OCI-LY7 (cell line): Measurements from ENCODE around the gene SPIB. TPM values are rescaled to one million over a fixed set of nuclear protein-coding genes. Genes with fewer than 3 reads are reported as not detected.

Source experiments
- BruUV-seq: library from RNA; stranded (reverse); fragments of 400-500 nt; replicated peaks from 2 replicates; lab custom pipeline; 2021; lab: Mats Ljungman, UMichigan
- CTCF ChIA-PET: fragments of 300-600 bp; sonication (Branson Sonifier 250); formaldehyde crosslinking; loops from one replicate; lab custom pipeline; 2022; ENCODE audit warnings: antibody characterized with exemption; ENCODE audit not compliant: unreplicated experiment; lab: Charles Lee
- POLR2A ChIA-PET: fragments of 300-600 bp; sonication (Branson Sonifier 250); formaldehyde crosslinking; loops from one replicate; lab custom pipeline; 2022; ENCODE audit warnings: antibody characterized with exemption; lab: Charles Lee
- DNase-seq: peaks from one replicate; pipeline ENCODE4 v3.0.0-alpha.2; 2015; ENCODE audit warnings: low spot score
- H2AFZ ChIP-seq: fragments of 200-600 bp; sonication (generic), shearing (Covaris generic); 2 replicates; pipeline ENCODE4 v1.6.1; 2014; ENCODE audit warnings: mild to moderate bottlenecking, antibody characterized with exemption, low read length, moderate library complexity
- H3K27ac ChIP-seq: fragments of 200-600 bp; sonication (generic); 2 replicates; pipeline ENCODE4 v1.5.1; 2014; ENCODE audit warnings: mixed run types, low read depth, mild to moderate bottlenecking, moderate library complexity, low read length, inconsistent platforms; ENCODE audit not compliant: poor library complexity, severe bottlenecking
- H3K36me3 ChIP-seq: fragments of 200-600 bp; sonication (generic); 2 replicates; pipeline ENCODE4 v1.6.1; 2014; ENCODE audit warnings: mild to moderate bottlenecking, antibody characterized with exemption, low read length, moderate library complexity, mixed read lengths; ENCODE audit not compliant: insufficient read depth
- H3K4me1 ChIP-seq: fragments of 200-600 bp; sonication (generic); 2 replicates; pipeline ENCODE4 v1.5.1; 2014; ENCODE audit warnings: mild to moderate bottlenecking, low read length; ENCODE audit not compliant: insufficient read depth, poor library complexity, severe bottlenecking
- H3K4me2 ChIP-seq: fragments of 200-600 bp; sonication (generic); 2 replicates; pipeline ENCODE4 v1.6.1; 2014; ENCODE audit warnings: mild to moderate bottlenecking, low read length
- H3K4me3 ChIP-seq: fragments of 200-600 bp; sonication (generic); 2 replicates; pipeline ENCODE4 v1.5.1; 2014; ENCODE audit warnings: mild to moderate bottlenecking, low read depth, low read length; ENCODE audit not compliant: poor library complexity, severe bottlenecking
- H3K79me2 ChIP-seq: fragments of 200-600 bp; sonication (generic); 2 replicates; pipeline ENCODE4 v1.6.1; 2016; ENCODE audit warnings: low read depth, mild to moderate bottlenecking, low read length, moderate library complexity, mixed read lengths; ENCODE audit not compliant: insufficient read depth
- H3K9me2 ChIP-seq: fragments of 200-600 bp; sonication (generic); 2 replicates; pipeline ENCODE4 v1.6.1; 2016; ENCODE audit warnings: mild to moderate bottlenecking, low read length, mixed read lengths; ENCODE audit not compliant: insufficient read depth
- H3K9me3 ChIP-seq: fragments of 200-600 bp; sonication (generic); 2 replicates; pipeline ENCODE4 v1.6.1; 2014; ENCODE audit warnings: mild to moderate bottlenecking, mixed run types, low read length, mixed read lengths
- H4K20me1 ChIP-seq: fragments of 200-600 bp; sonication (generic); 2 replicates; pipeline ENCODE4 v1.6.1; 2014; ENCODE audit warnings: mild to moderate bottlenecking, antibody characterized with exemption, low read length, moderate library complexity, mixed read lengths; ENCODE audit not compliant: insufficient read depth
- CTCF ChIP-seq: fragments of 200-600 bp; sonication (generic); conservative IDR thresholded peaks from 2 replicates; pipeline ENCODE4 v1.5.1; 2014; ENCODE audit warnings: mild to moderate bottlenecking, antibody characterized with exemption, low read length, moderate library complexity, mixed read lengths
- EZH2phosphoT487 ChIP-seq: fragments of 200-600 bp; sonication (generic); IDR thresholded peaks from 2 replicates; pipeline ENCODE4 v1.6.1; 2018; ENCODE audit warnings: low read depth, borderline replicate concordance, mild to moderate bottlenecking, mixed run types, antibody characterized with exemption, low read length, moderate library complexity, mixed read lengths
- intact Hi-C: fragments of 100-400 bp; cut with micrococcal nuclease; formaldehyde crosslinking; loops from one replicate; pipeline ENCODE4 v1.10.0; 2022; ENCODE audit not compliant: unreplicated experiment
- total RNA-seq, 2 experiments: library from RNA; depleted of rRNA in 1 of 2; stranded (reverse); fragments of >200 nt in 1 of 2; shearing (Covaris generic) in 1 of 2; gene quantifications; 2 replicates each; pipeline ENCODE4 v1.2.3, GENCODE V29; 2014 to 2022

SPIB gene
- total RNA-seq, 2 experiments from 2014 or later: 99.4 to 145 TPM

GRCh38 chr19:50417111-50418081, 1.3 kb upstream of the SPIB start:
- BruUV-seq: no TSS peak
- no peaks in the 10 kb centered on the region; the same call in 1 of the 2 replicates for H4K20me1 ChIP-seq
- DNase-seq: peak; percentile 60
- H3K4me3 ChIP-seq: peak overlapping the region; percentile 80
- no peak overlapping the region for H2AFZ ChIP-seq
- H3K4me1 ChIP-seq: peaks cover 61% of the 10 kb centered on the region
- peaks cover 56% of the 10 kb centered on the region for H3K36me3 ChIP-seq
- TF ChIP-seq EZH2phosphoT487 (no peak), CTCF (no peak)
- H3K9me3 ChIP-seq: peaks cover 5% of the 10 kb centered on the region; the same call in 1 of the 2 replicates
- H3K9me2 ChIP-seq: no peaks in the 10 kb centered on the region
- peaks cover 41% of the 10 kb centered on the region for H3K79me2 ChIP-seq
- peak overlapping the region; percentile 92 for H3K4me2 ChIP-seq
- intact Hi-C loops: loop anchor here (1.0 kb wide), 1 partner anchor 14 kb away; no protein-coding TSS in a partner anchor
- H3K27ac ChIP-seq: peak overlapping the region; percentile 98
- POLR2A ChIA-PET: no interaction called here
- CTCF ChIA-PET: no interaction called here

GRCh38 chr19:50419022-50419579, 363 bp downstream of the SPIB start:
- peak overlapping the region; percentile 91 for H3K27ac ChIP-seq
- H3K79me2 ChIP-seq: peaks cover 41% of the 10 kb centered on the region
- TF ChIP-seq EZH2phosphoT487 (no peak), CTCF (no peak)
- H3K4me3 ChIP-seq: peak overlapping the region; percentile 80
- peaks cover 56% of the 10 kb centered on the region for H3K36me3 ChIP-seq
- intact Hi-C loops: no loop called here
- H3K4me2 ChIP-seq: peak overlapping the region; percentile 92
- peaks cover 63% of the 10 kb centered on the region for H3K4me1 ChIP-seq
- CTCF ChIA-PET: no interaction called here
- peaks cover 5% of the 10 kb centered on the region; the same call in 1 of the 2 replicates for H3K9me3 ChIP-seq
- no peaks in the 10 kb centered on the region; the same call in 1 of the 2 replicates for H4K20me1 ChIP-seq
- H2AFZ ChIP-seq: no peak overlapping the region
- H3K9me2 ChIP-seq: no peaks in the 10 kb centered on the region
- no TSS peak for BruUV-seq
- DNase-seq: no peak
- POLR2A ChIA-PET: interaction anchor here (1.0 kb wide), 1 partner anchor 90 kb away, joined by 3 read pairs; the partner anchor contains the start of gene KCNC3
